Mesodermal cell (in vitro differentiated cells): ENCODE data around the gene ADAM12.

Experiments
- H3K27ac ChIP-seq: 2 replicates; pipeline ENCODE4 v1.7.0; 2013; ENCODE audit warnings: mild to moderate bottlenecking, low read depth, low read length, moderate library complexity; ENCODE audit not compliant: severe bottlenecking
- H3K36me3 ChIP-seq: 2 replicates; pipeline ENCODE4 v1.7.1; 2013; ENCODE audit warnings: mild to moderate bottlenecking, low read length, moderate library complexity; ENCODE audit not compliant: control insufficient read depth, insufficient read depth
- H3K4me1 ChIP-seq: one replicate; pipeline ENCODE4 v1.7.1; 2013; ENCODE audit warnings: mild to moderate bottlenecking, low read length; ENCODE audit not compliant: insufficient read depth, control insufficient read depth, poor library complexity, severe bottlenecking
- H3K4me3 ChIP-seq: 2 replicates; pipeline ENCODE4 v1.7.0; 2013; ENCODE audit warnings: low read length, control low read depth, mild to moderate bottlenecking; ENCODE audit not compliant: insufficient read depth, poor library complexity, severe bottlenecking; ENCODE audit errors: extremely low read depth
- H3K9me3 ChIP-seq: 2 replicates; pipeline ENCODE4 v1.7.1; 2013; ENCODE audit warnings: mild to moderate bottlenecking, low read length, moderate library complexity; ENCODE audit not compliant: control insufficient read depth
- WGBS, 2 experiments: methylation state at CpG; one replicate each; pipeline ENCODE4 v1.1.5; 2013; ENCODE audit warnings: missing lambda C conversion rate in 2 of 2; ENCODE audit not compliant: insufficient coverage in 2 of 2; 5-methylcytosine and 5-hydroxymethylcytosine counted together

The ADAM12 gene

GRCh38 chr10:126197036-126197543 is 191.2 kb downstream of the ADAM12 start:
- H3K27ac ChIP-seq: no peak overlapping the region
- H3K36me3 ChIP-seq: no peaks in the 10 kb centered on the region
- no peak overlapping the region for H3K4me3 ChIP-seq
- 87 to 93% methylated on average over 8 to 9 of the region's 9 CpGs for WGBS, 2 experiments
- H3K4me1 ChIP-seq: no peaks in the 10 kb centered on the region
- no peaks in the 10 kb centered on the region for H3K9me3 ChIP-seq

- no peak overlapping the region for H3K27ac ChIP-seq
- 76 to 100% methylated on average over 2 of the region's 3 CpGs for WGBS, 2 experiments
- H3K9me3 ChIP-seq: no peaks in the 10 kb centered on the region
- no peak overlapping the region for H3K4me3 ChIP-seq
- H3K4me1 ChIP-seq: no peaks in the 10 kb centered on the region
- H3K36me3 ChIP-seq: no peaks in the 10 kb centered on the region
These were observed 192.0 kb downstream of the ADAM12 start for GRCh38 chr10:126196281-126196680.

GRCh38 chr10:126191192-126191591 is 197.1 kb downstream of the ADAM12 start:
- no peak overlapping the region for H3K4me3 ChIP-seq
- peaks cover 2% of the 10 kb centered on the region for H3K4me1 ChIP-seq
- H3K36me3 ChIP-seq: no peaks in the 10 kb centered on the region
- no peak overlapping the region for H3K27ac ChIP-seq
- no peaks in the 10 kb centered on the region for H3K9me3 ChIP-seq
- 91 to 92% methylated on average over 4 of the region's 4 CpGs for WGBS, 2 experiments

- Histone ChIP-seq H3K4me1 (peaks cover 2% of the 10 kb centered on the region), H3K27ac (no peak overlapping the region), H3K36me3 (no peaks in the 10 kb centered on the region), H3K9me3 (no peaks in the 10 kb centered on the region), H3K4me3 (no peak overlapping the region)
- 91 to 93% methylated on average over 2 of the region's 3 CpGs for WGBS, 2 experiments
These were observed 199.5 kb downstream of the ADAM12 start for GRCh38 chr10:126188679-126189200.

- H3K36me3 ChIP-seq: no peaks in the 10 kb centered on the region
- no peaks in the 10 kb centered on the region for H3K9me3 ChIP-seq
- H3K4me3 ChIP-seq: no peak overlapping the region
- WGBS, 2 experiments: 92 to 100% methylated on average over 2 to 4 of the region's 5 CpGs
- no peak overlapping the region for H3K27ac ChIP-seq
- H3K4me1 ChIP-seq: peaks cover 2% of the 10 kb centered on the region
These were observed 200.9 kb downstream of the ADAM12 start for GRCh38 chr10:126187399-126187798.

- WGBS, 2 experiments: 100% methylated on average over 1 of the region's 5 CpGs; no CpG with 5 or more reads in 1 of the 2 experiments
- H3K27ac ChIP-seq: no peak overlapping the region
These were observed 201.5 kb downstream of the ADAM12 start for GRCh38 chr10:126186766-126187165.

GRCh38 chr10:126185676-126186447 is 202.4 kb downstream of the ADAM12 start:
- Histone ChIP-seq H3K4me1 (peaks cover 2% of the 10 kb centered on the region), H3K36me3 (no peaks in the 10 kb centered on the region), H3K9me3 (no peaks in the 10 kb centered on the region), H3K27ac (no peak overlapping the region), H3K4me3 (no peak overlapping the region)
- WGBS, 2 experiments: 90 to 97% methylated on average over 5 to 9 of the region's 10 CpGs

More at GRCh38 chr10:126186766-126187165, 201.5 kb downstream of the ADAM12 start:
- no peak overlapping the region for H3K4me3 ChIP-seq
- H3K4me1 ChIP-seq: peaks cover 2% of the 10 kb centered on the region
- H3K9me3 ChIP-seq: no peaks in the 10 kb centered on the region
- H3K36me3 ChIP-seq: no peaks in the 10 kb centered on the region

- no peaks in the 10 kb centered on the region for H3K9me3 ChIP-seq
- no peaks in the 10 kb centered on the region for H3K36me3 ChIP-seq
- no peak overlapping the region for H3K27ac ChIP-seq
- H3K4me1 ChIP-seq: peaks cover 6% of the 10 kb centered on the region
- no peak overlapping the region for H3K4me3 ChIP-seq
- 89 to 94% methylated on average over 5 to 6 of the region's 6 CpGs for WGBS, 2 experiments
These were observed 206.7 kb downstream of the ADAM12 start for GRCh38 chr10:126181626-126182025.

- WGBS, 2 experiments: 96% methylated on average over 4 to 6 of the region's 7 CpGs
- no peak overlapping the region for H3K27ac ChIP-seq
These were observed 208.6 kb downstream of the ADAM12 start for GRCh38 chr10:126179637-126180036.

GRCh38 chr10:126177417-126178030 is 210.8 kb downstream of the ADAM12 start:
- Histone ChIP-seq H3K9me3 (no peaks in the 10 kb centered on the region), H3K4me3 (no peak overlapping the region), H3K36me3 (no peaks in the 10 kb centered on the region), H3K27ac (no peak overlapping the region), H3K4me1 (peaks cover 8% of the 10 kb centered on the region)
- WGBS, 2 experiments: 36 to 50% methylated on average over 1 to 5 of the region's 7 CpGs

More at GRCh38 chr10:126179637-126180036, 208.6 kb downstream of the ADAM12 start:
- no peak overlapping the region for H3K4me3 ChIP-seq
- H3K4me1 ChIP-seq: peaks cover 8% of the 10 kb centered on the region
- H3K36me3 ChIP-seq: no peaks in the 10 kb centered on the region
- no peaks in the 10 kb centered on the region for H3K9me3 ChIP-seq
